COLO668 (cell line): ENCODE results near the gene SPOCK2.
"Not testable (repeated sequence)": the region's sequence is repeated elsewhere in the genome, so short reads cannot be mapped to it uniquely, and the experiment has no call there.

Experiments used
- DNase-seq: peaks from one replicate; lab custom pipeline; 2025; ENCODE audit not compliant: unreplicated experiment; lab: John Stamatoyannopoulos, UW

SPOCK2 gene, protein sequence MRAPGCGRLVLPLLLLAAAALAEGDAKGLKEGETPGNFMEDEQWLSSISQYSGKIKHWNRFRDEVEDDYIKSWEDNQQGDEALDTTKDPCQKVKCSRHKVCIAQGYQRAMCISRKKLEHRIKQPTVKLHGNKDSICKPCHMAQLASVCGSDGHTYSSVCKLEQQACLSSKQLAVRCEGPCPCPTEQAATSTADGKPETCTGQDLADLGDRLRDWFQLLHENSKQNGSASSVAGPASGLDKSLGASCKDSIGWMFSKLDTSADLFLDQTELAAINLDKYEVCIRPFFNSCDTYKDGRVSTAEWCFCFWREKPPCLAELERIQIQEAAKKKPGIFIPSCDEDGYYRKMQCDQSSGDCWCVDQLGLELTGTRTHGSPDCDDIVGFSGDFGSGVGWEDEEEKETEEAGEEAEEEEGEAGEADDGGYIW

DNA sequence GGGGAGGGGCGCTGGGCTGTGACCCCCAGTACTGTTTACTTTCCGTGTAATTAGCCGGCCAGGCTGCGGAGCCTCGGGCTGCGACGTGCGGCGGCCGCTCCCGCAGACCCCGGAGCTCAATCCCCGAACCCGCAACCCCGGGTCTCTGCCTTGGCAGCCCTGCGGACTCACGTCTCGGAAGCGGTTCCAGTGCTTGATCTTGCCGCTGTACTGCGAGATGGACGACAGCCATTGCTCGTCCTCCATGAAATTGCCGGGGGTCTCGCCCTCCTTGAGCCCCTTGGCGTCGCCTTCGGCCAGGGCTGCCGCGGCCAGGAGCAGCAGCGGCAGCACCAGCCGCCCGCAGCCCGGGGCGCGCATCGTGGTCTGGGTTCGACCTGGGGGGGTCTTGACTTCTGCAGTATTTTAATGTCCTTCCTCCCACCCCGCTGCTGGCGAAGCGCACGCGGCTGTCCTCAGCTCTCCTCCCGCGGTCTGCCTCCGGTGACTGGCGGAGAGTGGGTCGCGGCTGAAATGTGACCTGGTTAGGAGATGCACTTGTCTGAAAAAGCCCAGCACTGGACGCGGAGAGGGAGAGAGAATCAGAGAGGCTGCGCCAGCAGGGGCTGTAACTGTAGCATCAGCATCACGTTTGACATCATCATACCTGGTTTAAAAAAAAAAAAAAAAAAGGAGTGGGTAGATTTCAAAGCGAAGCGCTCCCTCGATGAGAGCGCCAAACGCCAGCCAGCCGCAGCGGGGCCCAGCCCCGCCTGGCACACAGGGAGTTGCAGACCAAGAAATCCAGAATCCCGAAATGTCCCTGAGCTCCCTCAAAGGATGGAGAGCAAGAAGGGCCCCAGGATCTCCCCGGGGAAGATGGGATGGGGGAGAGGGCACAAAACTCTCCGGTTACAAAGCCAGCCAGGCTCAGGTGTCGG, at the start of gene SPOCK2:
SPOCK2 (minus strand) TSS at position 583 of the 920 bp plus-strand sequence; CDS start at position 360, 223 bp downstream.
- DNase-seq: peak; percentile 4

DNA sequence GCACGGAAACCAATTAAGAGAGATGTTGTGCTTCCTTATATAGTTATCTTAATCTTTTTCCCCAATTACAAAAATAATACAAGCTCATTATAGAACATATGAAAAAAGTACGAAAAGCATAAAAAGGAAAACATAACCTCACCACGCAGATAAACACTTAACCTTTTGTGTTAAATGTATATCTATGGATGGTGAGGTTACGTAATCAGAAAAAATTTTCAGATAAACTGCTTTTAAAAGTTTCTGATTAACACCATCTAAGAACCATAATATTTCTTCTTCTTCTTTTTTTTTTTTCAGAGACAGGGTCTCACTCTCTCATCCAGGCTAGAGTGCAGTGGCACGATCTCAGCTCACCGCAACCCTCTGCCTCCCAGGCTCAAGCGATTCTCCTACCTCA, 49.2 kb upstream of the SPOCK2 start:
- no peak for DNase-seq

DNA sequence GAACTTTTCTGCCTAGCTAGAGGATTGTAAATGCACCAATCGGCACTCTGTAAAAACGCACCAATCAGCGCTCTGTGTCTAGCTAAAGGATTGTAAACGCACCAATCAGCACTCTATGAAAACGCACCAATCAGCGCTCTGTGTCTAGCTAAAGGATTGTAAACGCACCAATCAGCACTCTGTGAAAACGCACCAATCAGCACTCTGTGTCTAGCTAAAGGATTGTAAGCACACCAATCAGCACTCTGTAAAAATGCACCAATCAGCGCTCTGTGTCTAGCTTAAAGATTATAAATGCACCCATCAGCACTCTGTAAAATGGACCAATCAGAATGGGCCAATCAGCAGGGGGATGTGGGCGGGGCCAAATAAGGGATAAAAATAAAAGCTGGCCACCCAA, 47.9 kb upstream of the SPOCK2 start:
- DNase-seq: not testable (repeated sequence)

DNA sequence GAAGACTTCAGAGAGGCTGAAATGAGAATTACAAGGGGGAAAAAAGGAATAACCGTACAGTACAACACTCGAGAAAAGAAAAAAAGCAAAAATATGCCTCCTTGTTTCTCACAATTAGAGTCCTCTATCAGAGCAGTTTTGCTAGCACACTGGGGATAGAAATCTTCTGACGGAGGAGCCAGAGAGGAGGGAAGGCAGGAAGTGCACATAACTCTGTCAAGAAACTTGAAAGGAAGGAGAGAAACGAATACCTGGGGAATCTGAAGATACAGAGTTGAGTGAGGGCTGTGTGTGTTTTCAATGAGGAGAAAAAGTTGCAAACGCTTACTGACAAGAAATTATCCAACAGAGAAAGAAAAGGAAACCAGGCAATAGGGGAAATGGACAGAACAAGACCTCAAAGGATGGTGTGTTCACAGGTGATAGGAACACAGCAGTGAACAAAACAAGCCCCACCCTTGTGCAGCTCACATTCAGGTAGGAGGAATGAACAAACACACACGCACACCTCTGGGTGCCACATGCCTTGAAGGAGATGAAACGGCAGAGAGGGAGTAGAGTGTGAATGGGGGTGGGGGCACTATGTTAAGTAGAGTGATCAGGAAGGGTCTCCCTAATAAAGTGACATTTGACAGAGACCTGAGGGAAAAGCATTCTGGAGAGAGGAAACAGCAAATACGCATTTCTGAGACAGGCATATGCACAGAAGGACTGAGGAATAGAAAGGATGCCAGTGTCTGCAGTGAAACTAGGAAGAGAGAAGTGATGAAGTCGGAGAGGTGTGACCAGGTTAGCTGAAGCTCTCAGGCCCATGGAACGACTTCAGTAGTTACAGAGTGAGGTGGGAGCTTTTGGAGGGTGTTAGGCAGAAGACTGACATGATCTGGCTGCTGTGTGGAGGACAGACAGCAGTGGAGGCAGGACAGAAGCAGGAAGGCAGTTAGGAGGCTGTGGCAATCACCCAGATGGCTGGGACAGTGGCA, 46.7 kb upstream of the SPOCK2 start:
- DNase-seq: no peak

DNA sequence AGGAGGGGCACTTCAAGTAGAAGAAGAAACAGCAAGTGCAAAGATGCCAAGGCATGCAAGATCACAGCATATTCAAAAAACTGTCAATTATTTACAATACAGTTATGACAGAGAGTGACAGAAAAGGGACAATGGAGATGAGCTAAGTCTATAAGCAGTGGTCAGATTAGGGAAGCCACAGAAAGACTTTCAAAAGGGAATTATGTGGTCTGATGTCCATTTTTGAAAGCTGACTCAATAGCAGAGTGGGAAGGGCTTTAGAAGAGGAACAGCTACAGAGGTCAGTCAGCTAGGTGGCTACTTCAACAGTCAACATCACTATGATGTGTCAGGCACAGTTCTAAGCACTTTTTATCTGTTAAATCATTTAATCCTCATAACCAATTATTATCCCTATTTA, 45.2 kb upstream of the SPOCK2 start:
- DNase-seq: no peak

DNA sequence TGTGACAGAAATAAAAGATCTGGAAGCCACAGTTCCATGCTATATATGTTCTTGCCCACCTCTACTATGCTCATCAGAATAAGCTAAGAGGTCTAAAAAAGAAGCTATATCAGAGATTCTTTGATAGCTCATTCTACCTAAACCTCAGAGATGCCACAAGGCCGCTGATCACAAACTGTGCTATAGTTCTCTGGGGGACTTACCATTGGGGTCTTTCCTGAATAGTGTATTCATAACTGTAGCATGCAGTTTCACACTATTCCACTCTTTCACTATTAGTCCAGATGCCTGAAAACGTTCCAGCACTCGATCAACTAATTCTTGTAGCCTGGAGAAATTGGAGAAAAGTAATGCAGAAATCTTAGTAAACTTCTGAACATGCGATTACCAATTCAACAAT, 44.5 kb upstream of the SPOCK2 start:
- no peak for DNase-seq

DNA sequence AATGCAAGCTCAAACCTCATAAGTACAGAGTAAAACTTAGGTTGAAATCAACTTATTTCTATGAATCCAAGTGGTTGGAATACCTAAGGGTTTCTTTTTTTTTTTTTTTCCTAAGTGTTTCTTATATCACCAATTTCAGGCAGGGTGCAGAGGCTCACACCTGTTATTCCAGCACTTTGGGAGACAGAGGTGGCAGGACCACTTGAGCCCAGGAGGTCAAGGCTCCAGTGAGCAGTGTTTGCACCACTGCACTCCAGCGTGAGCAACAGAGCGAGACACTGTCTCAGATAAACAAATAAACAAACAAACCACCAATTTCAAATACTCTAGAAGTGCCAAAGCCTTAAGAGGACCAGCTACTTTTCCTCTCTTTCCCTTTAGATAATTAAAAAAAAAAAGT, 39.2 kb upstream of the SPOCK2 start:
- no peak for DNase-seq

DNA sequence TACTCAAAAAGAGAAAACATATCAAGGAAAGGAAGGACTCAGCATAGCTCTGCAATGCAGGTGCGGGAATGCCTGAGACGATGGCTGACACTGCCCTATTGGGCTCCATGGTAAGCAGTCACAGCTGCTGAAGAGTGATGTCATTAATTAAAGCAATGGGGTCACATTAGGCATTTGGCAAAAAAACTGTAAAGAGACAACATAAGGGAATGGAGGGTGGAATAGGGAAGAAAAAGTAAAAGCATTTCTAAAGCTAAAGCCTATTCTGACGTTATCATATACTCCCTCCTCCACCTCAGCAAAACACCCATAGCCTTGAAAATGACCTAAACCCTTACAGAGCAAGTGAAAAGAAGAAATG, 38.5 kb upstream of the SPOCK2 start:
- DNase-seq: no peak

DNA sequence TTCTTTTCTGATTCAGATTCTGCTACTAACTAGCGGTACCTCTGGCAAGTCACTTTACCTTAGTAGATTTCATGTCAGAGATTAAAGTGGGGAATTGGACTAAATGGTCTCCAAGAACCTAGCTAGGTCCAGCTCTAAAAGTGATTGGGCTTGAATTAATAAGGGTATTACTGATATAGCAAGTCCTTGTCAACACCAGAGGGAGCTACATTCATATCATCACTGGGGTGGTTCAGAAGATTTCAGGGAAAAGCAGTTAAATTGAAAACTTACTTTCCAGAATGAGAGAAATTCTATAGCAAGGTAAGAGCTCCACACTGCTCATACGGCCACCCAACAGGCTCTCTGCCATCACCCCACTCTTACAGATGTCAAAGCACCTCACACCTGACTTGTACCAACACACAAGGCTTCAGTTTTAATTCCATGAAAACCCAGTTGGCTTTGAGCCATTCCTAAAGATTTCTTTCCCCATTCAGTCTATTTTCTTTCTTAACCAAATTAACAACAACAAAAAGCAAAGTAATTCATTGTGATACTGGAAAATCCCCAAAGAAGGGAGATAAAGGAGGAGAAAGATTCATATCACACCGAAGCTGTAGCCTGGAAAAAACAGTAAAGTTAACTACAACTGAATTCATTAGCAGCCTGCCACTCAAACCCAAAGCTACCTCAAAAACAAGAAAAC, 38.0 kb upstream of the SPOCK2 start:
- DNase-seq: no peak

DNA sequence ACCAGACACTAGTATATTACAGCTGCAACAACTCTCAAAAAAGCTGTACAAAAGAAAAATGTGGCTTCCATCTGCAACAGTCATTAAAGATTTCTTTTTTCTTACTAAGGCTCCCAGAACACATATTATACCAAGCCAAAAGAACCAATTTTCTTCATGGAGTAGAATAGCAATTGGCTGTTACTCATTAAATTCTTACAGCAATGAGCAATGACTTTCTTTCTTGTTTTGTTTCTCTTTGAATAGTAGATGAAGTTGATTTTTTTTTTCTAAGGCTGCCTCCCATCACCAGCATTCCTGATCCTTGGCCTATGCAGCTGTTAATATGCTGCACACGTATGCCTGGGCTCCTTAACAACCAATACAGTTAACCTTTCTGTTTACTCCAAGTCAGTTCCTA, 36.6 kb upstream of the SPOCK2 start:
- no peak for DNase-seq

DNA sequence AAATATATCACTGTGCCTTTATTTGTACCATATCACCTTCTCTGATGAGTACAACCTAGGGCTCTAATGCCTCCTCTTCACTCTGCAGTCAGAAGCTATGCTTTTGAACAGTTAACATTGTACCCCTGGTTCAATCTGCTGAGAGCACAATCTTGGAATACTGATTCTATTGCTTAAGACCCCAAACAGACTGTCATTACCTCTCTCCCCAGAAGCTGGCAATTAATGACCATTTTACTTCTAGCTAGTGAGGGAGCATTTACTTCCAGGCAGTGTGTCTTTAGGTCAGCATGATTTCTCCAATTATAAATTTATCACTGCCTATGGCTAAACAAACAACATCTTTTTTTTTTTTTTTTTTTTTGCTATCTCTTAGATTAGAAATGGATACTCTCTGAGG, 36.0 kb upstream of the SPOCK2 start:
- DNase-seq: no peak

DNA sequence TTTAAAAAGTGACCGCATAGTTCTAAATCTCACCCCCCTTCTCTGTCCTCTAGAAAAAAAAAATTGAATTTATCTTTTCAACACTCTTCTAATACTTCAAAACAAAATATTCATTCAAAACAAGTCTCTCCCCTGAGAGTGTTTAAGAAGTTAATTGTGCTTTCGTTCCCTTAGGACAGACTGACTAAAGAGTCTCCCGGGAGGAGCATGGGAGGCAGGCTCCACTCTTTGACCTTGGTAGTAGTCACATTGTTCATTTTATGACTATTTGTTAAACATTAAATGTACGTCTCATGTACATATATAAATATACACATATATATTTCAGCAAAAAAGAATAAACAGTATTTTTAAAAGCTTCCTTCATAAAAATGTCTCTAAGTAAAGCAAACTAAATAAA, 35.3 kb upstream of the SPOCK2 start:
- no peak for DNase-seq

DNA sequence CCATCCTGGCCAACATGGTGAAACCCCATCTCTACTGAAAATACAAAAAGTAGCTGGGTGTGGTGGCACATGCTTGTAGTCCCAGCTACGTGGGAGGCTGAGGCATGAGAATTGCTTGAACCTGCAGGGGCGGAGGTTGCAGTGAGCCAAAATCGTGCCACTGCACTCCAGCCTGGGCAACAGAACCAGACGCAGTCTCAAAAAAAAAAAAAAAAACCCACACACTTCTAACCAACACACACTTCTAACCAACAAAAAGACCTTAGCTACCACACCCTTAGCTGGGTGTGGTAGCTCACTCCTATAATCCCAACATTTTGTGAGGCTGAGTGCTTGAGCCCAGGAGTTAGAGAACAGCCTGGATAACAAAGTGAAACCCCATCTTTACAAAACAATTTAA, 33.9 kb upstream of the SPOCK2 start:
- DNase-seq: no peak

DNA sequence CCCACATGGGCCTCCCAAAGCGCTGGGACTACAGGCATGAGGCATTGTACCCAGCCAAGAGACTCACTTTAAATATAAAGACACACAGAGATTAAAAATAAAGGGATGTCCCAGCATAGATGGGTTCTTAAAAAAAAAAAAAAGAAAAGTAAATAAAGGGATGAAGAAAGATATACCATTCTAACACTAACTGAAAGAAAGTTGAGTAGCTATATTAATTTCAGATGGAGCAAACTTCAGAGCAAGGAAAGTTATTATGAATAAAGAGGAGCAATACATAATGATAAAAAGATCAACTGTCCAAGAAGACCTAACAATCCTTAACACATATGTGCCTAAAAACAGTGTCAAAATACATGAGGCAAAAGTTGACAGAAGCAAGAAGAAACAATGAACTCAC, 33.0 kb upstream of the SPOCK2 start:
- DNase-seq: no peak

DNA sequence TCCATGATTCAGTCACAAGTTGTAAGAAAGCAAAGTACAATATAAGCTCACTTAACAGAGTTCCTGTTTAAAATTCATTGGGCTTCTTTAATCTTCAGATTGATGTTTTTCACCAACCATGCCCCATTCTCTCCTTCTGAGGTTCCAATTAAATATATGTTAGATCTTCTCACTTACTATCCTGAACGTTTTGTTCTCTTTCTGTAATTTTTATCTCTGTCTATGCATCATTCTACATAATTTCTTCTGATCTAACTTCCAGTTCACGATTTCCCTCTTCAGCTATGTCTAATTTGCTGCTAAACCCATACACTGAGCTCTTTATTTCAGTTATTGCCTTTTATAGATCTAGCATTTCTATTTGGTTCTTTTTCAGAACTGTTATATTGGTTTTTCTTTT, 28.0 kb upstream of the SPOCK2 start:
- DNase-seq: no peak

DNA sequence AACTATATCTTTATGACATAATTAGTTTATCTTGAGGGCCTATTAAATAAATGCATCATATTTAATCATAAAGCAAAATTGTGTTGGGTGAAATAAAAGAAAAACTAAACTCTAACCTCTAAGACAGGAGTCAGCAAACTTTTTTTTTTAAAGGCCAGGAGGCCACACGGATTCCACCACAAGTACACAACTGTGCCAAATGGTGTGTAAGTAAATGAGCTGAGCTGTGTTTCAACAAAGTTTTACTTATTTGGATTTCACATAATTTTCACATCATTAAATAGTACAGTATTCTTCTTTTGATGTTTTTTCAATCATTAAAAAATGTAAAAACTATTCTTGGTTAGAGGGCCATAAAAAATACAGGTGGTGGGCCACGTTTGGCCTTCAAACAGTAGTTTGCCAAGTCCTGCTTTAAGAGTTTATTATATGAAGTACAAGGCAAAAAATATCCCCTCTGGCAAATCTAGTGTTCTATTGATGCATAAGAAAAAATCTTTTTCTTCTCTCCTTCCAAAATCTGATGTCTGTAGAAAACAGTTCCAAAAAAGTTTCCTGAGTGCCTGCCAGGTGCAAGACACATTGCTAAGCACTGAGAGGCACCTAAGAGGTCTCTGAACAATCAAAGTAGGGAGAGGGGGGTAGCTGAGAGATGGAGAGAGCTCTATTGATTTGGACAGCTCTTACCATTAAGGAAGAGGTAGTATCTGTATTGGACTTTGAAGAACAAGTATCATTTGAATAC, 26.5 kb upstream of the SPOCK2 start:
- DNase-seq: no peak

DNA sequence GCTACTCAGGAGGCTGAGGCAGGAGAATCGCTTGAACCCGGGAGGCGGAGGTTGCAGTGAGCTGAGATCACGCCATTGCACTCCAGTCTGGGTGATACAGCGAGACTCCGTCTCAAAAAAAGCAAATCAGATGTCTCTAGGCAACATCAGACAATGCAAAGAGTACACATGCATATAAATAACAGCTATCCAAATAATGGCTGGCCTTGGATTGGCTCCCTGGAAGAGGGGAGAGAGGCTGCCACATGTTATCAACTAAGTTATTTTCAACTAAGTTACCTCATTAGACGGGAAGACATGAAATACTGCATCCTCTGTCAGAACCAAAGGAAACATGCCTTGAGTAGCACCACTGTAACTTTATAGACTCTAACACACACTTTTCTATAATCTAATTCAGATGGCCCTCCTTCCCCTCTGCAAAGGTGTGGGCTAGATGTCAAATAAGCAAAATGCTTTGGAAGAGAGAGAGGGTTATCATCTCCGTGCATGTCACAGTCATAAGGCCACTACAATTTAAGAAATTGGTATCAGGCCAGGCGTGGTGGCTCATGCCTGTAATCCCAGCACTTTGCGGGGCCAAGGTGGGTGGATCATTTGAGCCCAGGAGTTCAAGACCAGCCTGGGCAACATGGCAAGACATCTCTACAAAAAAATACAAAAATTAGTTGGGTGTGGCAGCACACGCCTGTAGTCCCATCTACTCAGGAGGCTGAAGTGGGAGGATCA, 22.5 kb upstream of the SPOCK2 start:
- DNase-seq: no peak

DNA sequence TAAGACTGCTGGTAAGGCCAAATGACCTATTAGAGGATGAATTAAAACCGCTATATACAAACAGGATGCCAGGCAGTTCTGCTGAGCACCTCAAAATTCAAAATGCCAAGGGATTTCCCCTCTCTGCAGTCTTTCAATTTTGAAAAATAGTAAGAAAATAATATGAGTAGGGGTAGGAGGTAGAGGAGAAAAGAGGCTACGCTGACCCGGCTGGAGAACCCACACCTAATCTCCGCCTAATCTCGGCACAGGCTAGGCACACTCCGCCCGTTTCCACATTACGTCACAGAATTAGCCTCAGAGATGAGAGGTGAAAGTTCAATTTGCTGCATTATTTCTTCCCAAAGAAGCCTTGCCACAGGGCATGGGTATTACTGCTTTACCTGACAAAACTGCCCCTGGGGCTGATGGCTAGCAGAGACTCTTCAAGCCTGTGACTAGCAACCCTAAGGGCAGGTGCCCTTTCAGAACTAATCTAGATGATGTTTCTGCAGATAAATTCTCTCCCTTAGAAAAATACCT, 21.3 kb upstream of the SPOCK2 start:
- no peak for DNase-seq
